ENCODE data around the gene SGK1.
A peak's percentile ranks its signal among the peaks of the same experiment; 100 is the strongest.
"Not testable (repeated sequence)": the region's sequence is repeated elsewhere in the genome, so short reads cannot be mapped to it uniquely, and the experiment has no call there.

Gene SGK1

DNA sequence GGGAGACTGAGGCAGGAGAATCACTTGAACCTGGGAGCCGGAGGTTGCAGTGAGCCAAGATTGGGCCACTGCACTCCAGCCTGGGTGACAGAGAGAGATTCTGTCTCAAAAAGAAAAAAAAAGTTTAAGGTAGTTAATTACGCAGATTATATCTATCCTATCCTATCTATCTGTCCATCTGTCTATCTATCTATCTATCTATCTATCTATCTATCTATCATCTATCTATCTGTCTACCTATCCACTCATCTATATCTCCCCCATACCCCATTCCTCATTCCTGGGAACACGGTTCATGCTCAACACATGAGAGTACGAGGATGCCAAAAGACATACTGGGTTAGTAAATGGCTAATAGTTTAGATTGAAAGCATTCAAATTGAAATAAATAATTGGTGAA is 8.3 kb upstream of the SGK1 start:
- DNase-seq = not testable (repeated sequence)

DNA sequence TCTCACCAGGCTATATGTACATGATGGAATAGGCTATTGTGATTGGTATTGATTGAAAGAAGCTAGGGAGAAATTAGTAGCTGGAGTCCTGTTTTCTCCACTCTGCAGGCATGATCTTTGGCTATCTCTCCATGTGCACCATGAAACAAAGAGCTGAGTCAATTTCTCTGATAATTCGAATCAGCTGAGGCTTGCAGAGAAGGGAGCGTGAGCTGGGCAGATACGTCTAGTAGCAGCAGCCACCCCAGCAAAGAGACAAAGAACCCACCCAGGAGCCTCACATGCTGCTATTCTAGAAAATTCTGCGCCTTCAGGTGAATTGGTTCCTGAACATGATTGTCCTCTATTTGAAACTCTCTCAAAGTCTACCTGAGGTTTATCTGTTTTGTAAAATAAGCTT is 6.9 kb upstream of the SGK1 start:
- peak; percentile 28 for DNase-seq

- peak; percentile 25 for DNase-seq
Measured at GRCh38 chr6:134324141-134324540, 6.2 kb upstream of the SGK1 start.

- no peak for DNase-seq
Measured at GRCh38 chr6:134323698-134324097, 5.8 kb upstream of the SGK1 start.

- peak; percentile 36 for DNase-seq
Measured at GRCh38 chr6:134323294-134323693, 5.4 kb upstream of the SGK1 start.

DNA sequence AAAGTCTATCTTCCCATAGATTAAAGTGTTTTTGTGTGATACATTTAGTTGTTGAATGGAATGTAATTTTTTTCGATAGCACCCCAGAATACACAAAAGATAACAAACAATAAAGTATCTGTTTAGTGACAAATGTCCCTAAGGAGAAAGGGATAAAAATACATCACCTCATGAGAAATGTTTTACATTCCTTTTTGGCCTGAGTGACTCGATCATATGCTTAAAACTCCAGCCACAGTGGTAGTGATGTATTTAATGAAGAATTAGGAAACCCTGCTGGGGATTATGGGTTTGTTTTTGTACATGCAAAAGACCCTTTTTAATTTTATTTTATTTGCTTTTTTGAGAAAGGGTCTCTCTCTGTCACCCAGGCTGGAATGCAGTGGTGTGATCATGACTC is 4.3 kb upstream of the SGK1 start:
- no peak for DNase-seq

GRCh38 chr6:134321246-134321645 is 3.3 kb upstream of the SGK1 start:
- DNase-seq = no peak

- DNase-seq = not testable (repeated sequence)
Measured at GRCh38 chr6:134319686-134320085, 1.8 kb upstream of the SGK1 start.

DNA sequence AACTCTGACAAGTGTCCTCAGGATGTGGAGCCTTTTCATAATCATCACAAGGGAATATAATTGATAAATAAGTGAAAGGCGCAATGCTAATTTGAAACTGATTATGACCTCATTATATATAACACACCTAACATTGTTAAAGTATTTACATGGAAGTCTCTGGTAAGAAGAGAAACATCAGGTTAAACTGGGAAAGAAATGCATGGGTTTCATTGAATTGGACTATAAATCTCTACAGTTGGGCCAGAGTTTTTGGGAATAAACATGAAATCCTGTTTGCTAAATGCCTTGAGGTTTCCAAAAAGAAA is 1.0 kb upstream of the SGK1 start:
- no peak for DNase-seq

DNA sequence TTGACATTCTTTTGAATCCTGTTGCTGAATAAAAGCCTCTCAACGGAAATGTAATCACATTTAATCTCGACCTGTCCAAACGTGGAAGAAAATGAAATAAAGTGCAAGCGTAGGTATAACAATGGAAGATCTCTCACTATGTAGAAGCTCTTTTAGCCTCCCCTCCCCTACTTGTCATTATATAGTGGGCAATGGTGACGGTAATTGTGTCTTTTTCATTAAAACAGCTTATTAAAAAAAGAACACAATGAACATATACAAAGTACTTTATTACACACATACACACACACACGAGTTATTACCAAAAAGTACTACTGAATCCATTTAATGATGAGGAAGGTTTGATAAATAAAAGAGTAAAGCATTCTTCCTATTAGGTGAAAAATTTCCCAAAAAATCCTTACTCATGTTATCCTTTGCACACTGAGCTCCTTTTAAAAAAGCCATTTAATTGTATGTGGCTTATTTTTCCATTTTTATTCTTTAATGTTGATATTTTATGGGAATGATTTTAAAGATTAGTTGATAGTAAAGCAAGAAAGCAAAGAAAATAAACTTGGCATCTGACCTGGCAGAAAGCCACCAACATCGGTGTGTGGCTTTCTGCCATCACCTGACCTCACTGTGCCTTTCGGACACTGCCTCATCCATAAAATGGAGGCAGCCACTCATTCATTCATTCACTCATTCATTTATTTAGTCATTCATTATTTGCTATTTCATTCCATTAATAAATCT is 493 bp upstream of the SGK1 start:
- DNase-seq = no peak

DNA sequence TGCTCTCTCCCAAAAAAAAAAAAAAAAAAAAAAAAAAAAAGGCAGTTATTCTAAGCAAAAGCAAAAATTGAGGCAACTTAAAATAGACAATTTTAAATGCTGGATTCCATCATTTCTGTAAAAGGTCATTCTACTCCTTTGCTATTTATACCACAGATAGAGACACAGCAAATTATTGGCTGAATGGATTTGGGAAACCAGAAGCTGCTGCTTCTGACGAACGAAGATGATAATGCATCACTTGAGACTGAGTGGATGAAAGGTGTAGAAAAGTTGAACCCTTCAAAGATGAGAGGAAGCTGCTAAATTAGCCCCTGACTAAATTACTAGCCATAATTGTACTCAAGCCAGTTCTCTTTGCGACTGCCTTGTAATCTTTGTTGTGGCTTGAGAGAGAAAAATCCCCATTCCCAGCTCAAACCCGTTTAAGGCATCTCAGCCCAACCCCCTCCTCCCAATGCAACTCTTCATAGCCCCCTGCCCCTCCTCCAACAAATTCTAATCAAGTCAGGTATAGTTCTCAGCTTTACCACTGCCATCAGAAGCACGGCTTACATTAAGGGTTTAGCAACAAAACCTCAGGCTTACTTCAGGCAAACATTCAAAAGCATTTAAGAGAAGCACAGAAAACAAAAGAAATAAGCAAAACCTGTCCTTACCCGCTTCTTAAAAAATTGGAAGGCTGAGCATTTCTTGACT is 1.0 kb downstream of the SGK1 start:
- no peak for DNase-seq

DNA sequence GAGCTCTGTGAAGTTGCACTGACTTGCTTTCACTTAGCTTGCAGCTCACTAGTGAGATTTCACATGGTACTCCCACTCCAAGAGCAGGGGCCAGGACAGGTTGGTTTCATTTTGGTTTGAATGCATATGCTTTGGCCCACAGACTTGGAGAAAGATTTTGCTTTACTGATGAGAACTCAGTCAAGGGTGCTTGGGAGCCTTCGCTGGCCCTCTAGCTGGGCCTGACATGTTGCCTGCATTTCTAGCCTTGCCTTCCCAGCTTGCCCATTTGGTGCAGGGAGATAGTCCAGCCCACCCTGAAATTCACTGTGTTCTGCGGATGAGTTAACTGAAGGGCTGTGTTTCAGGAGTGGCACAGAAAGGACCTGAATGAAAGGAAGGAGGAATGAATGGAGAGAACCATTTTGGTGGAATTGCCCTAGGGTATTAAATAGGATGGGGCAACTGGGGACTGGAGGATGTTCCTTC is 1.9 kb downstream of the SGK1 start:
- DNase-seq = no peak

- no peak for DNase-seq
Measured at GRCh38 chr6:134315189-134315588, 2.7 kb downstream of the SGK1 start.

- DNase-seq = peak; percentile 15
Measured at GRCh38 chr6:134314006-134314821, 3.7 kb downstream of the SGK1 start.

GRCh38 chr6:134312038-134312660 is 5.8 kb downstream of the SGK1 start:
- no peak for DNase-seq

- DNase-seq = no peak
Measured at GRCh38 chr6:134310817-134311216, 7.1 kb downstream of the SGK1 start.

DNA sequence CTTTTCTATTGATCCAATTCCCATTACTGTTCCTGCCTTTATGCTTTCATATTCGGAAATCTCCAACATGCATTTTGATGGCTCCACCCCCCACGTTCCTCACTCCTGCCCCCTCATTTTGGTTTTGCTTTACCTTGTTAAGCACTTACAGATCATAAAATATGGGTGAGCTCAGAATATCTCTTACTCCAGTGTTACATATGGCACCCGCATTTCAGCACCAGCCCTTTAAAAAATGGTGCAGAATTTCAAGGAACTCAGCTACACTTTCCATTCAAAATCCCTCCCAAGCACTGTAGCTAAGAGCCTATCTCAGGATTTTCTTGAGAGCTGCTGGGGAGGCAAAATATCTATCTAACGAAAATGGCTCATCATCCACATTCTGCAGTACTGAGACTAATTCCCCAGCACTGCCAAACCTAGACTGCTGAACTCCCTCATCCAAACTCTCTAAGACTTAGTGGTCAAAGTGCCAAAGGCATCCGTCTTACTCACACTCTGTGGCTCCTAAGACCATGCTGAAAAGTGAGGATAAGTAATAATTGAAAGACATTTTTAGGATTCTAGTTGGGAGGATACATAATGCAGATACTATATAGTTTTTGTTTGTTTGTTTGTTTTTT is 7.8 kb downstream of the SGK1 start:
- no peak for DNase-seq

DNA sequence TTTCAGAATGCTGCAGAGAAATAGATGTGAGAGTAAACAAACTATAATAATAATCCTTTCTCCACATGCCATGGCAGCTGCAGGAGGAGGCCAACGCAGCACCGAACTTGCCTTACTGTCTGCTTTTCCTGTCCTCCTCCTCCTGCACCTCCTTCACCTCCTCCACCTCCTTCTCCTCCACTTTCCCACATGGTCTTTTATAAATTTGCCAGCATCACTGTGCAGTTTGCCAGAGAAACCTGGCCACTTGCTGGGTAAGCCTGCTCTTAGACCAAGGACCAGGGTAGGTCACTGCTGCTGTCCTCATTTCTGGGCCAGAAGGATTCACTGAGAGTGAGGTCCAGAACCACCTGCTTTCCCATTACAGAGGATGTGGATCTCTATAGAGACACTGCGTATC is 8.7 kb downstream of the SGK1 start:
- no peak for DNase-seq

DNA sequence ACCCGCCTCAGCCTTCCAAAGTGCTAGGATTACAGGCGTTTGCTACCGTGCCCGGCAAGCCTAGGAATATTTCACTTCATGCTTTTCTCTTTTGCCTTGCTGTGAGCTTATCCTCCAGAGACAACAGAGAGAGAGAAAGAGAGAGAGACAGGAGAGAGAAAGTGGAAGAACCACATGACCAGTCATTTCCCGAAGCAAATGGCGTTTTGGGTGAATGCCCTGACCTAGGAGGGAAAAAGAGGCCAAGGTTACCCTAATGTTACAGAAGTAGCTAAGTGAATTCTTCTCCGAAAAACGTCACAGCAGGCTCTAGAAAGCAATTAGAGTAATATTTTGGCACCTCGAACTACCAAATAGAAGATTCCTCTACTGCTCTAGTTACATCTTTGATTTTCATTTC is 9.1 kb downstream of the SGK1 start:
- no peak for DNase-seq

DNA sequence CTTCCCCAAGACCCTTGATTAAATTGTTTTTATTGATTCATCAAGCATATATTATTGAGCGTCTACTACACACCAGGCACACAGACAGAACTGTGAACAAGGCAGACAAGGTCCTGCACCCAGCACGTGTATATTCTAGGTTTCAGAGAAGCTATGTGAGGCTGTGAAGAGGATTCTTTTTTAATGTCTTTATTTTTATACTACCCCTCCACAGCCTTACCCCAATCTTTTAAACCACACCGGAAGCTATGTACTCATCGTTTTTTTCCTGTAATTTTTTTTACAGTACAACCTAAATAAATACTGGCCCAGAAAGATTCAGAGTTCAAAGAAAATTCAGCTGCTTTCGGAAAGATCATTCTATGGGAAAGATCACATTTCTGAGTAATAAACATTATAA is 10.0 kb downstream of the SGK1 start:
- no peak for DNase-seq

DNA sequence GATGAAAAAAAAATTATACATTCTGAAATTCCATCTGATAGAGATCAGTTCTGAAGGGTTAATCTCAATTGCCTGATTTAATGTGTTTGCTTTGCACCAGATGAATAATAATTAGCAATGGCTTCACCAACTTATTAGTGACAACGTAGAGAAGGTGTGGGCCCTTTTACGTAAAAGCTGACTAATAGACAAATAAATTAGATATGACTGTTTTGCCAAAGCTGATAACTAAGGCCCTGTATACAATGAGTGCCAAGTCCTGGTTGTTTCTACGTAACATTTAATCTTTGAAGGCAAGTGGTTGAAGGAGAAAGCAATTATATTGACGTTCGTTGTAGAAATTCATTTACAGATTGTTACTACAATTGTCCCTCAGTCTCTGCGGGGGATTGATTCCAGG is 10.8 kb downstream of the SGK1 start:
- no peak for DNase-seq

DNA sequence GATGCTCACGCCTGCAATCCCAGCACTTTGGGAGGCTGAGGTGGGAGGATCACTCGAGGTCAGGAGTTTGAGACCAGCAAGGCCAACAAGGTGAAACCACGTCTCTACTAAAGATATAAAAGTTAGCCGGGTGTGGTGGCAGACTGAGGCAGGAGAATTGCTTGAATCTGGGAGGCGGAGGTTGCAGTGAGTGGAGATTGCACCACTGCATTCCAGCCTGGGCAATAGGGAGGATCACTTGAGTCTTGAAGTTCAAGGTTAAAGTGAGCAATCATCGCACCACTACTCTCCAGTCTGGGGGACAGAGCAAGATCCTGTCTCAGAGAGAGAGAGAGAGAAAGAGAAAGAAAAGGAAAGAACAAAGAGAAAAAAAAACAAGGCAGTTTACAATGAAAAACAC is 13.5 kb downstream of the SGK1 start:
- DNase-seq = not testable (repeated sequence)

DNA sequence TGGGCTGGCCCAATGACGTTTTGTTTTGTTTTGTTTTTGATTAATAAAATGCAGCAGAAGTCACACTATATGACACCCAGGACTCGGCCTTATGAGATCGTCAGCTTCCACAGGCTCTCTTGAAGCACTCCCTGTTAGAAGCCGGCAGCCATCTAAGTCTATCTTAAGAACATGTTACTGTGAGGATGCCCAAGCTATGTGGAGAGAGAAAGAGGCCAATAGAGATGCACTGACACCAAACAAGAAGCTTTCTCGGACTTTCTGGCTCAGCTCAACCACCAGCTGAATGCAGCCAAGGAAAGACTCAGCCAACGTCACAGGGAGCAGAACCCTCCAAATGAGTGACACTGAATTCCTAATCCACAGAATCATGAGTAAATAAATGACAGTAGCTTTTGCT is 14.0 kb downstream of the SGK1 start:
- DNase-seq = no peak

Measured in eye (tissue), 1 donor.